WERI-Rb-1 (cell line): Measurements from ENCODE around the gene FAM135A.

Experiments
- DNase-seq: peaks from one replicate; pipeline ENCODE4 v3.0.0-alpha.2; 2020
- H3K27ac ChIP-seq: fragments of 250-450 bp; sonication (Bioruptor Pico); 2 replicates; pipeline ENCODE4 v1.5.1; 2020; ENCODE audit warnings: mild to moderate bottlenecking, moderate library complexity
- H3K27me3 ChIP-seq: fragments of 250-450 bp; sonication (Bioruptor Pico); 2 replicates; pipeline ENCODE4 v1.5.1; 2021; ENCODE audit warnings: mild to moderate bottlenecking, low read depth, moderate library complexity; ENCODE audit not compliant: insufficient read depth, severe bottlenecking
- H3K36me3 ChIP-seq: fragments of 250-450 bp; sonication (Bioruptor Pico); 2 replicates; pipeline ENCODE4 v1.5.1; 2020; ENCODE audit warnings: mild to moderate bottlenecking, moderate library complexity
- H3K4me3 ChIP-seq: 2 replicates; pipeline ENCODE4 v1.5.1; 2011; ENCODE audit warnings: low read depth, mild to moderate bottlenecking, control low read depth, low read length
- H3K9me3 ChIP-seq: fragments of 250-450 bp; sonication (Bioruptor Pico); 2 replicates; pipeline ENCODE4 v1.5.1; 2021; ENCODE audit warnings: mild to moderate bottlenecking, moderate library complexity; ENCODE audit not compliant: severe bottlenecking
- CTCF ChIP-seq: IDR thresholded peaks from 2 replicates; pipeline ENCODE4 v1.5.1; 2011; ENCODE audit warnings: low read depth, mild to moderate bottlenecking, control low read depth, inconsistent platforms, low read length

The FAM135A gene

GRCh38 chr6:70507161-70507560 lies 93.9 kb downstream of the FAM135A start:
- Histone ChIP-seq H3K27me3 (no peaks in the 10 kb centered on the region), H3K27ac (no peak overlapping the region), H3K36me3 (peaks cover 3% of the 10 kb centered on the region; the same call in 1 of the 2 replicates), H3K9me3 (no peaks in the 10 kb centered on the region), H3K4me3 (no peak overlapping the region)
- DNase-seq = no peak
- no peak for TF ChIP-seq CTCF

- Histone ChIP-seq H3K4me3 (no peak overlapping the region), H3K9me3 (no peaks in the 10 kb centered on the region), H3K27me3 (no peaks in the 10 kb centered on the region), H3K27ac (no peak overlapping the region), H3K36me3 (no peaks in the 10 kb centered on the region; the same call in 1 of the 2 replicates)
- no peak for DNase-seq
- no peak for TF ChIP-seq CTCF
Observed at GRCh38 chr6:70508953-70509352, 95.6 kb downstream of the FAM135A start.

GRCh38 chr6:70510600-70510999 lies 97.3 kb downstream of the FAM135A start:
- DNase-seq = no peak
- H3K4me3 ChIP-seq = no peak overlapping the region
- H3K36me3 ChIP-seq = no peaks in the 10 kb centered on the region
- no peaks in the 10 kb centered on the region for H3K9me3 ChIP-seq
- no peak overlapping the region for H3K27ac ChIP-seq
- no peaks in the 10 kb centered on the region for H3K27me3 ChIP-seq
- TF ChIP-seq CTCF = no peak

- no peak for TF ChIP-seq CTCF
- Histone ChIP-seq H3K4me3 (no peak overlapping the region), H3K27me3 (no peaks in the 10 kb centered on the region), H3K9me3 (no peaks in the 10 kb centered on the region), H3K27ac (no peak overlapping the region), H3K36me3 (no peaks in the 10 kb centered on the region)
- DNase-seq = no peak
Observed at GRCh38 chr6:70518723-70519122, 105.4 kb downstream of the FAM135A start.

- no peaks in the 10 kb centered on the region for H3K27me3 ChIP-seq
- no peaks in the 10 kb centered on the region for H3K9me3 ChIP-seq
- no peak for DNase-seq
- no peak overlapping the region for H3K4me3 ChIP-seq
- H3K36me3 ChIP-seq = no peaks in the 10 kb centered on the region
- no peak overlapping the region for H3K27ac ChIP-seq
- TF ChIP-seq CTCF = no peak
Observed at GRCh38 chr6:70520575-70520974, 107.3 kb downstream of the FAM135A start.

GRCh38 chr6:70524721-70525286 lies 111.5 kb downstream of the FAM135A start:
- DNase-seq = no peak
- TF ChIP-seq CTCF = no peak
- no peaks in the 10 kb centered on the region for H3K27me3 ChIP-seq
- H3K27ac ChIP-seq = no peak overlapping the region
- no peak overlapping the region for H3K4me3 ChIP-seq
- H3K9me3 ChIP-seq = no peaks in the 10 kb centered on the region
- no peaks in the 10 kb centered on the region for H3K36me3 ChIP-seq
